ENCODE results near the gene MYO10. TPM values are rescaled to one million over a fixed set of nuclear protein-coding genes. Genes with fewer than 3 reads are reported as not detected.

Gene MYO10
- total RNA-seq, 1 donor from 2014 or later: 25.9 TPM

GRCh38 chr5:16712620-16713019 is 223.5 kb downstream of the MYO10 start:
- ATAC-seq: peak; percentile 46

GRCh38 chr5:16712178-16712577 is 223.9 kb downstream of the MYO10 start:
- ATAC-seq (no peak), DNase-seq (ENCODE audit: low spot score) (no peak)
- intact Hi-C loops (cut with DNase I): no loop called here

More at GRCh38 chr5:16712620-16713019, 223.5 kb downstream of the MYO10 start:
- intact Hi-C loops (cut with DNase I): no loop called here
- no peak for DNase-seq (ENCODE audit: low spot score)

- no peak for ATAC-seq
- DNase-seq (ENCODE audit: low spot score): no peak
- intact Hi-C loops (cut with DNase I): no loop called here
Measured at GRCh38 chr5:16709691-16710433, 226.2 kb downstream of the MYO10 start.

GRCh38 chr5:16707869-16708192 is 228.3 kb downstream of the MYO10 start:
- intact Hi-C loops (cut with DNase I): no loop called here
- ATAC-seq (no peak), DNase-seq (ENCODE audit: low spot score) (no peak)

- no peak for ATAC-seq
- intact Hi-C loops (cut with DNase I): no loop called here
- DNase-seq (ENCODE audit: low spot score): no peak
Measured at GRCh38 chr5:16707168-16707868, 228.8 kb downstream of the MYO10 start.

- DNase-seq (ENCODE audit: low spot score) (no peak), ATAC-seq (no peak)
- intact Hi-C loops (cut with DNase I): no loop called here
Measured at GRCh38 chr5:16704945-16705344, 231.1 kb downstream of the MYO10 start.

- ATAC-seq (no peak), DNase-seq (ENCODE audit: low spot score) (no peak)
- intact Hi-C loops (cut with DNase I): no loop called here
Measured at GRCh38 chr5:16702964-16703363, 233.1 kb downstream of the MYO10 start.

- no peak for ATAC-seq
- intact Hi-C loops (cut with DNase I): no loop called here
Measured at GRCh38 chr5:16701134-16702099, 234.7 kb downstream of the MYO10 start.

GRCh38 chr5:16700081-16700480 is 236.0 kb downstream of the MYO10 start:
- ATAC-seq (no peak), DNase-seq (ENCODE audit: low spot score) (no peak)
- intact Hi-C loops (cut with DNase I): no loop called here

More at GRCh38 chr5:16701134-16702099, 234.7 kb downstream of the MYO10 start:
- no peak for DNase-seq (ENCODE audit: low spot score)

GRCh38 chr5:16695779-16696178 is 240.3 kb downstream of the MYO10 start:
- DNase-seq (ENCODE audit: low spot score) (no peak), ATAC-seq (no peak)
- intact Hi-C loops (cut with DNase I): no loop called here

- ATAC-seq (no peak), DNase-seq (ENCODE audit: low spot score) (no peak)
- intact Hi-C loops (cut with DNase I): no loop called here
Measured at GRCh38 chr5:16693879-16694278, 242.2 kb downstream of the MYO10 start.

GRCh38 chr5:16691731-16692130 is 244.4 kb downstream of the MYO10 start:
- intact Hi-C loops (cut with DNase I): no loop called here
- no peak for ATAC-seq
- DNase-seq (ENCODE audit: low spot score): no peak

- ATAC-seq (peak; percentile 66), DNase-seq (ENCODE audit: low spot score) (no peak)
- intact Hi-C loops (cut with DNase I): no loop called here
Measured at GRCh38 chr5:16690243-16690852, 245.7 kb downstream of the MYO10 start.

- ATAC-seq (no peak), DNase-seq (ENCODE audit: low spot score) (no peak)
- intact Hi-C loops (cut with DNase I): no loop called here
Measured at GRCh38 chr5:16687898-16688297, 248.2 kb downstream of the MYO10 start.

GRCh38 chr5:16685069-16685468 is 251.0 kb downstream of the MYO10 start:
- DNase-seq (ENCODE audit: low spot score) (no peak), ATAC-seq (no peak)
- intact Hi-C loops (cut with DNase I): no loop called here

GRCh38 chr5:16681876-16682275 is 254.2 kb downstream of the MYO10 start:
- DNase-seq (ENCODE audit: low spot score) (no peak), ATAC-seq (no peak)
- intact Hi-C loops (cut with DNase I): no loop called here

- DNase-seq (ENCODE audit: low spot score): no peak
- intact Hi-C loops (cut with DNase I): no loop called here
- ATAC-seq: no peak
Measured at GRCh38 chr5:16679863-16680262, 256.2 kb downstream of the MYO10 start.

- DNase-seq (ENCODE audit: low spot score) (no peak), ATAC-seq (no peak)
- intact Hi-C loops (cut with DNase I): no loop called here
Measured at GRCh38 chr5:16679190-16679589, 256.9 kb downstream of the MYO10 start.

GRCh38 chr5:16675806-16676205 is 260.3 kb downstream of the MYO10 start:
- ATAC-seq (no peak), DNase-seq (ENCODE audit: low spot score) (no peak)
- intact Hi-C loops (cut with DNase I): no loop called here
